Heart left ventricle (tissue), 16 donors: ENCODE measurements around the gene UBQLN3. TPM values are rescaled to one million over a fixed set of nuclear protein-coding genes. Genes with fewer than 3 reads are reported as not detected.

Experiments used
- ATAC-seq, 4 donors: fragments of 200-7000 bp; cut with Tn5 transposase; one replicate each; pipeline ENCODE4 v1.9.1; 2020 to 2022; ENCODE audit warnings: moderate library complexity in 4 of 4, mild to moderate bottlenecking in 3 of 4, moderate number of reproducible peaks in 1 of 4
- DNase-seq, 5 donors: peaks; one replicate each; pipeline ENCODE4 v3.0.0-alpha.2; 2020
- H3K27ac ChIP-seq, 12 donors: fragments of 200-600 bp; sonication (generic) in 4 of 12; one replicate each; pipeline versions ENCODE4 v1.5.0 to v1.8.0; 2016 to 2022; ENCODE audit warnings: mild to moderate bottlenecking in 2 of 12
- H3K27me3 ChIP-seq, 9 donors: fragments of 200-600 bp; sonication (generic) in 2 of 9; one replicate each; pipeline versions ENCODE4 v1.5.1 to v1.8.0; 2016 to 2022; ENCODE audit warnings: mild to moderate bottlenecking in 3 of 9
- H3K36me3 ChIP-seq, 9 donors: fragments of 200-600 bp; sonication (generic) in 2 of 9; one replicate each; pipeline versions ENCODE4 v1.5.0 to v1.8.0; 2018 to 2022; ENCODE audit warnings: mild to moderate bottlenecking in 2 of 9
- H3K4me1 ChIP-seq, 12 donors: fragments of 200-600 bp; sonication (generic) in 4 of 12; one replicate each; pipeline versions ENCODE4 v1.5.0 to v1.8.0; 2016 to 2022; ENCODE audit warnings: mild to moderate bottlenecking in 3 of 12
- H3K4me3 ChIP-seq, 12 donors: fragments of 200-600 bp; sonication (generic) in 4 of 12; one replicate each; pipeline versions ENCODE4 v1.5.0 to v1.8.0; 2017 to 2022; ENCODE audit warnings: mild to moderate bottlenecking in 9 of 12, moderate library complexity in 4 of 12
- H3K9me3 ChIP-seq, 12 donors: fragments of 200-600 bp; sonication (generic) in 4 of 12; one replicate each; pipeline versions ENCODE4 v1.5.0 to v1.8.0; 2016 to 2022; ENCODE audit warnings: mild to moderate bottlenecking in 1 of 12
- POLR2A ChIP-seq, 2 donors: fragments of 450-650 bp; IDR thresholded peaks; one replicate each; pipeline ENCODE4 v1.6.1; 2017; ENCODE audit warnings: antibody characterized with exemption in 2 of 2, mild to moderate bottlenecking in 2 of 2, moderate library complexity in 2 of 2
- WGBS, 4 donors: extraction: QIAGEN DNeasy Blood & Tissue Kit in 2 of 4; methylation state at CpG; one replicate each; pipeline versions ENCODE4 v1.1.5 to v1.1.7; 2013 to 2018; 5-methylcytosine and 5-hydroxymethylcytosine counted together
- intact Hi-C, 10 donors: fragments of 100-400 bp; cut with DNase I; formaldehyde crosslinking; loops; one replicate each; pipeline versions ENCODE4 v1.11.1 to v1.14.2; 2022
- polyA plus RNA-seq, 2 donors: library from polyadenylated mRNA; stranded (reverse); fragments of 200-250 nt; gene quantifications; one replicate each; pipeline ENCODE4 v1.2.3, GENCODE V29; 2013
- total RNA-seq, 9 donors: library from RNA; depleted of rRNA in 2 of 9; stranded (reverse); fragments of >200 nt in 2 of 9; fragmentation: NEBNext Ultra II Directional in 3 of 9; extraction: Animal tissue kit (Norgen Biotek cat#: 25700) in 3 of 9; gene quantifications; one replicate each; pipeline versions ENCODE4 v1.1.0 to v1.2.4, GENCODE V29; 2016 to 2023
- TF ChIP-seq, protein P1 (sequence below), 12 donors: fragments of 200-600 bp; sonication (generic) in 4 of 12; IDR thresholded peaks; one replicate each; pipeline versions ENCODE4 v1.5.0 to v1.8.0; 2018 to 2022; ENCODE audit warnings: antibody characterized with exemption in 12 of 12, mild to moderate bottlenecking in 5 of 12
- donor health status: ischemic (EF 13 %, LVEDD 7.1; RV severe dilation, severe dysfunction).
- donor health status: healthy with polysubstance abuse.
- donor health status: DM: no; HTN: yes; CAD: no.
- donor health status: DM: no; HTN: no; CAD: no.
- donor health status: ischemic (EF 25% LVEDD 6.9; RV normal size, moderate dysfunction).
- donor health status: ischemic (EF 25% LVEDD 5.7; RV mildly dilated, moderate dysfunction).
- donor health status: healthy.
- donor health status: DM: yes; HTN: yes; CAD: no.
- donor health status: ischemic (EF 35%, LVEDD 5.7; RV mildly dilated, moderate dysfunction).
- donor health status: nonischemic (EF 11% LVEDD 7.7; RV severe dilation, severe dysfunction).
- donor health status: DM: yes; HTN: yes; CAD: no.
- donor health status: PGD.
- donor health status: ischemic (EF 29% LVEDD 5.4; RV normal size, mild dysfunction).
- donor health status: nonischemic (EF 23%, LVEDD 6.1; RV moderate dilation, normal function).

UBQLN3 gene
- total and polyA plus RNA-seq, 11 donors, result 0.16 TPM; not detected in 10

DNA sequence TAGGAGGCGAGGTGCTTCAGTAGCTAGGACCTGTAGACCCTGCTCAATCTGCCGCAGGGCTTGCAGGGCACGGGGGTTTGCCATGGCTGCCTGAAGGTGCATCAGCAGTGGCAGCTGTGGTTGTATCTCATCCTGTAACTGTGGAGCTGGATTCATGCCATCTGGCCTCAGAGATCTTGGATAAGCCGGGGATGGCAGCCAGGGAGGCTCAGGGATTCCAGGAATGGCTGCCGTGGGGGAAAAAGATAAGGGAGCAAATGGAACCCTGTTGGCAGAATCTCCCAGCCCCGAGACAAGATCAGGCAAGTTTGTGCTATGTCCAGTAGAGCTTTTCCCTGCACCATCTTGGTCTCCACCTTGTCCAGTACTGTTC lies 1.8 kb downstream of the UBQLN3 start:
- TF ChIP-seq POLR2A (IDR thresholded peaks at IDR 0.05), result no peak
- TF ChIP-seq, protein P1, sequence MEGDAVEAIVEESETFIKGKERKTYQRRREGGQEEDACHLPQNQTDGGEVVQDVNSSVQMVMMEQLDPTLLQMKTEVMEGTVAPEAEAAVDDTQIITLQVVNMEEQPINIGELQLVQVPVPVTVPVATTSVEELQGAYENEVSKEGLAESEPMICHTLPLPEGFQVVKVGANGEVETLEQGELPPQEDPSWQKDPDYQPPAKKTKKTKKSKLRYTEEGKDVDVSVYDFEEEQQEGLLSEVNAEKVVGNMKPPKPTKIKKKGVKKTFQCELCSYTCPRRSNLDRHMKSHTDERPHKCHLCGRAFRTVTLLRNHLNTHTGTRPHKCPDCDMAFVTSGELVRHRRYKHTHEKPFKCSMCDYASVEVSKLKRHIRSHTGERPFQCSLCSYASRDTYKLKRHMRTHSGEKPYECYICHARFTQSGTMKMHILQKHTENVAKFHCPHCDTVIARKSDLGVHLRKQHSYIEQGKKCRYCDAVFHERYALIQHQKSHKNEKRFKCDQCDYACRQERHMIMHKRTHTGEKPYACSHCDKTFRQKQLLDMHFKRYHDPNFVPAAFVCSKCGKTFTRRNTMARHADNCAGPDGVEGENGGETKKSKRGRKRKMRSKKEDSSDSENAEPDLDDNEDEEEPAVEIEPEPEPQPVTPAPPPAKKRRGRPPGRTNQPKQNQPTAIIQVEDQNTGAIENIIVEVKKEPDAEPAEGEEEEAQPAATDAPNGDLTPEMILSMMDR (IDR thresholded peaks at IDR 0.05), result no peak
- Histone ChIP-seq H3K27ac (no peak overlapping the region), H3K4me3 (no peak overlapping the region), H3K36me3 (no peaks in the 10 kb centered on the region), H3K4me1 (no peaks in the 10 kb centered on the region), H3K27me3 (no peaks in the 10 kb centered on the region), H3K9me3 (no peaks in the 10 kb centered on the region)
- WGBS, 4 donors, result 57 to 63% (median 58%) methylated on average over 6 of the region's 6 CpGs
- intact Hi-C loops, result no loop called here
- ATAC-seq (no peak), DNase-seq (no peak)

DNA sequence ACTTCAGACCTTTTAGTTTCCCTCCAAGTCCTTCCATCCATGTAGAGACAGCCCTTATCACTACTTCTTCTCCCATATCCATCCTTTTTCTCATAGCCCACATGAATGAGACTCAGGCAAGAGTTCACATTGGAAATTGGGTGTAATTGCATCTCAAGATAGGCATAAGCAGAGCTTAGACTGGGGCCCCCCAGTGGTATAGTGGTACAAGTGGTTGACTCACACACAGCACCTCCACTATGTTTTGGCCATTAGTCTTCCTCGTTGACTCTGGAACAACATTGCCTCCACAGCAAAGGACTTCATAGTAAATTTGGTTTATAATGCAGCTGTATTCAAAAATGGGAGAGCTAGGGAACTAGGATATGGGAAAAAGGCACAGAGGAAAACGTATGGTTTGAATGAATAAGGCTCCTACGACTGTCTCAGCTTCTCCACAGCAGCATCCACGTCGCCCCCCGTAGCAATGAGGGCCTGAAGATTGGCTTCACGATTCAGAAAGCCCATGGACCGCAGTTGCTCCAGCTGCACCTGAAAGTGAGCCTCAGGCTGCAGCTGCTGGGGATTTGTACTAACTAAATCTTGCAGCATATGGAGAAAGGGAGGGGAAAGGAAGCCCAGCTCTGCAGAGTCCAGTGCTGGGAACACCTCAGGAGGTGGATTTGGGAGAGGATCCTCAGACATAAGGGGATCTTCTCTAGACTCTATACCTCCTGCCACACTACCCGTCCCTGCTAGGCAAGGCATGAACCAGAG lies 2.4 kb downstream of the UBQLN3 start:
- ATAC-seq, result no peak
- 85 to 93% (median 91%) methylated on average over 9 of the region's 9 CpGs for WGBS, 4 donors
- no peak overlapping the region for H3K4me3 ChIP-seq
- no peak for DNase-seq
- intact Hi-C loops, result no loop called here
- no peaks in the 10 kb centered on the region for H3K36me3 ChIP-seq
- no peak overlapping the region for H3K27ac ChIP-seq
- H3K9me3 ChIP-seq, result no peaks in the 10 kb centered on the region
- no peak for TF ChIP-seq POLR2A (IDR thresholded peaks at IDR 0.05)
- no peaks in the 10 kb centered on the region for H3K27me3 ChIP-seq
- H3K4me1 ChIP-seq, result no peaks in the 10 kb centered on the region

DNA sequence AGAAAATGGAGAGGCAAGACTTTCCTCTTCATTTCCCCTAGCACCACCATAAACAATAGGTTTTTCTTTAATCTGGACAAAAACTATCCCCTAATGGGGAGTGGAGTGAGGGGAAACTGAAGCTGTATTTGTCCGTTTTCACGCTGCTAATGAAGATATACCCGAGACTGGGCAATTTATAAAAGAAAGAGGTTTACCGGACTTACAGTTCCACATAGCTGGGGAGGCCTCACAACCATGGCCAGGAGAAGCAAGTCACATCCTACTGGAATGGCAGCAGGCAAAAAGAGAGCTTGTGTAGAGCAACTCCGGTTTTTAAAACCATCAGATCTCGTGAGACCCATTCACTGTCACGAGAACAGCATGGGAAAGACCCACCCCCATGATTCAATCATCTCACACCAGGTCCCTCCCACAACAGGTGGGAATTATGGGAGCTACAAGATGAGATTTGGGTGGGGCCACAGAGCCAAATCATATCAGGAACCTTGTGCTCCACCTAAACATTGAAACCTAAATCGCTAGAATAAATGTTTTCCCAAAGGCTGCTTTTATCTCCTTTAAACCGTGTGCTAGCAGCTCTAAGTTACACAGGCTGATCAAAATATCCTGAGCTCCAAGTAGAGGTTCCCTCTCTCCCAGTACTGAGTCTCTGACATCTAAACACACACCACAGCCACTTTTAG lies 4.3 kb downstream of the UBQLN3 start:
- DNase-seq (no peak), ATAC-seq (no peak)
- WGBS, 4 donors, result 84 to 89% (median 87%) methylated on average over 9 of the region's 9 CpGs
- no peaks in the 10 kb centered on the region for H3K27me3 ChIP-seq
- H3K9me3 ChIP-seq, result no peaks in the 10 kb centered on the region
- no peak overlapping the region for H3K27ac ChIP-seq
- no peak for TF ChIP-seq POLR2A (IDR thresholded peaks at IDR 0.05)
- TF ChIP-seq, protein P1 (IDR thresholded peaks at IDR 0.05), result no peak
- H3K36me3 ChIP-seq, result no peaks in the 10 kb centered on the region
- H3K4me1 ChIP-seq, result no peaks in the 10 kb centered on the region
- no peak overlapping the region for H3K4me3 ChIP-seq
- intact Hi-C loops, result no loop called here

DNA sequence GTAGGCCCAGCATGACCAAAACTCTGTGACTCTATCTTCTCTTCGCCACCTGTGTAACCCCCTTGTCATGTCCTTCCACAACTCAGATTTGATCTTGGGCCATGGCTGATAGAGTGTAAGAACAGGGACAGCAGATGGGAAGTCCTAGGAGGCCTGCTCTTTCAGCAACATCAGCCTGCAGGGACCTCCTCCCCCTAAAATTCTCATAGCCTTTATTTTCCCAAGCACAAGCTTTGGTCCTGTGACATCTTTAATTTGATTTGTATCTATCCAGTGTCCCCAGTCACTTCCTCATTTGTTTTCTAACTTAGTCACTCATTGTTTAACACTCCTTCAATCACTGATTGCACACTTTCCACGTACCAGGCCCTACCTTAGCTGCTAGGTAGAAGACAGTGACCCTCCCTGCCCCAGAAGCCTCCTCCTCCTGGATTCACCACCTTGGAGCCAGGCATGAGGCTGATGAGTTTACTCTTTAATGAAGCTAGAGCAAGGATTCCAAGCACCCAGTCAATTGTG lies 5.3 kb downstream of the UBQLN3 start:
- no peaks in the 10 kb centered on the region for H3K27me3 ChIP-seq
- H3K4me1 ChIP-seq, result peaks cover 0 to 3% (median 0%) of the 10 kb centered on the region in 12 donors
- ATAC-seq (no peak), DNase-seq (no peak)
- no peaks in the 10 kb centered on the region for H3K9me3 ChIP-seq
- TF ChIP-seq, protein P1 (IDR thresholded peaks at IDR 0.05), result no peak
- TF ChIP-seq POLR2A (IDR thresholded peaks at IDR 0.05), result no peak
- H3K36me3 ChIP-seq, result no peaks in the 10 kb centered on the region
- H3K27ac ChIP-seq, result no peak overlapping the region
- 85 to 91% (median 87%) methylated on average over 2 of the region's 2 CpGs for WGBS, 4 donors
- intact Hi-C loops, result no loop called here
- H3K4me3 ChIP-seq, result no peak overlapping the region
